GM18508 (cell line): ENCODE data around the gene OLAH.
"Not testable (repeated sequence)": the region's sequence is repeated elsewhere in the genome, so short reads cannot be mapped to it uniquely, and the experiment has no call there.

Experiments
- ATAC-seq: cut with Tn5 transposase; IDR thresholded peaks from one replicate; pipeline ENCODE4 v1.9.1; 2021; ENCODE audit warnings: moderate number of reproducible peaks; ENCODE audit not compliant: insufficient read depth, unreplicated experiment

Gene OLAH

GRCh38 chr10:15043674-15044073 is at the start of gene OLAH:
TSS of gene OLAH (plus strand) at chr10:15043943. CDS start at chr10:15047289, 3,346 bp downstream.
- no peak for ATAC-seq

DNA sequence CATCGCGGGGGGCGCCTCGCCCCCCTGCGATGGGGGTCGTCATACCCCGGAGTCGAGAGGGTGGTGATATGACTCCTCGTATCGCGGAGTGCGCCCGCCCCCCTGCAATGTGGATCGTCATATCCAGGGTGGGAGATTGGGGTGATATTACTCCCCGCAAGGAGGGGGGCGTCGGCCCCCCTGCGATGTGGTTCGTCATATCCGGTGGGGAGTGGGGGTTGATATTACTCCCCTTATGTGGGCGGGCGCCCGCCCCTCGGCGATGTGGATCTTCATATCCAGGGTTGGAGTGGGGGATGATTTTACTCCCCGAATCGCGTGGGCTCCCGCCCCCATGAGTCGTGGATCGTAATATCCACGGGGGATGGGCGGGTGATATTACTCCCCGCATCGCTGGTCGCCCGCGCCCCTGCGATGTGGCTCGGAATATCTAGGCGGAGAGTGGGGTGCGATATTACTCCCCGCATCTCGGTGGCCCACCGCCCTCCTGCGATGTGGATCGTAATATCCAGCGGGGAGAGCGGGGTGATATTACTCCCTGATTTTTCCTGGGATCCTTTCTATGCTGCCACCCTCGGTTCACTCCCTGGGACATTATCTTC is 47.7 kb upstream of the OLAH start:
- no peak for ATAC-seq

- not testable (repeated sequence) for ATAC-seq
Measured at GRCh38 chr10:15013530-15013929, 30.2 kb upstream of the OLAH start.

DNA sequence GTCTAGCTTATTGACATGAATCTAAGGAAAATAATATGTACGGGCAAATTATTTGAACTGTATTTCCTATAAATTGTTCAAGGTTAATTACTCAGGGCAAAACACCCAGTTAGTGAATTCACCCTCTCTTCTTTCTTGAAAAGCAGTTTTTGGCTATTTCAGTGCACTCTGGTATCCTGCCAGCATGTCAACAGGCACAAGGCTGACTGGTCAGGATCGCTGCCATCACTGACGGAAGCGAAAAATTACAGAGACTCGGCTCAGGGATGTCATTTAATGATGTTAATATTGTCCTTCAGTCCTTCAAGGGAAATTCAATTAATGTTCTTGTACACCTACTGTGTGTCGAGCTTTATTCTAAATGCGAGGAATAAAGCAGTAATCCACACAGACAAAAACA is 28.3 kb upstream of the OLAH start:
- ATAC-seq: no peak

DNA sequence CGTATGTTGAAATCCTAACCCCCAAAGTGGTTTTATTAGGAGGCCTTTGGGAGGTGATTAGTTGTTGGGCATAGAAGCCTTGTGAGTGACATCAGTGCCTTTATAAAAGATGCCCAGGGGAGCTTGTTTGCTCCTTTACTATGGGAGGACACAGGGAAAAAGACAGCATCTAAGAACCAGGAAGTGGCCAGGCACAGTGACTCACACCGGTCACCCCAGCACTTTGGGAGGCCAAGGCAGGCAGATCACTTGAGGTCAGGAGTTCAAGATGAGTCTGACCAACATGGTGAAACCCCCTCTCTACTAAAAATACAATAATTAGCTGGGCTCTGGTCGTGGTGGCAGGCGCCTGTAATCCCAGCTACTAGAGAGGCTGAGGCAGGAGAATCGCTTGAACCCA is 22.8 kb upstream of the OLAH start:
- ATAC-seq: not testable (repeated sequence)

GRCh38 chr10:15023079-15023478 is 20.7 kb upstream of the OLAH start:
- ATAC-seq: not testable (repeated sequence)

- not testable (repeated sequence) for ATAC-seq
Measured at GRCh38 chr10:15024017-15025004, 19.4 kb upstream of the OLAH start.

DNA sequence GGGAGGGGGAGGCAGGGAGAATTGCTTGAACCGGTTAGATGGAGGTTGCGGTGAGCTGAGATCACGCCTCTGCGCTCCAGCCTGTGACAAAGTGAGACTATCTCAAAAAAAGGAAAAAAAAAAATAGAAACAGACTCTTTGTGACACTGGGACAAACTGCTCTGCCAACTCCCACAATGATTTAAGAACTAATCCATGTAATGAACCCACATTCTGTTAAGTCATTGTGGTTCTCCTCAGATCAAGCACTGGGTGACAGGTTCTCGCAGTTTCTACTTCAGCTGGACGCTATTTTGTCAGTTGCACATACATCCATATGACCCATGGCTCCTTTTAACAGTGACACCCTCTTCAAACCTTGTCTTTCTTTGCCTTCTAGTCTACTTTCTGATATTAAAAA is 18.7 kb upstream of the OLAH start:
- not testable (repeated sequence) for ATAC-seq

DNA sequence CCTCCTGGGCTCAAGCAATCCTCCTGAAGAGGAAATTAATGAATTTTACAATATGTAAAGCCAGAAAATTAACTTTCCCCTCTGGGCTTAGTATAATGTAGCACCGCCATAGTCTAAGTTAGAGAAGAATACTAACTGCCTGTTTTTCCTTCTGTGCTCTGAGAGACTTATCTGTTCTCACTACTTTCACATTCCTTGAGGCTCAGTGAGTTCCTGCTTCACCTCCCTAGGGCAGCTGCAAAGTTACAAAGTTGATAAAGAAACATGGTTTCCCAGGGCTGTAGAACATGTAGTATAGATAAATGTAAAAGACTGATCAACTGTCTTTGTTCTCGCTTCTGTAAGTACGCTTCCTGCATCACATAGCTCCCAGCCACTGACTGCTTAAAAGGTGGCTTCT is 16.0 kb upstream of the OLAH start:
- no peak for ATAC-seq

DNA sequence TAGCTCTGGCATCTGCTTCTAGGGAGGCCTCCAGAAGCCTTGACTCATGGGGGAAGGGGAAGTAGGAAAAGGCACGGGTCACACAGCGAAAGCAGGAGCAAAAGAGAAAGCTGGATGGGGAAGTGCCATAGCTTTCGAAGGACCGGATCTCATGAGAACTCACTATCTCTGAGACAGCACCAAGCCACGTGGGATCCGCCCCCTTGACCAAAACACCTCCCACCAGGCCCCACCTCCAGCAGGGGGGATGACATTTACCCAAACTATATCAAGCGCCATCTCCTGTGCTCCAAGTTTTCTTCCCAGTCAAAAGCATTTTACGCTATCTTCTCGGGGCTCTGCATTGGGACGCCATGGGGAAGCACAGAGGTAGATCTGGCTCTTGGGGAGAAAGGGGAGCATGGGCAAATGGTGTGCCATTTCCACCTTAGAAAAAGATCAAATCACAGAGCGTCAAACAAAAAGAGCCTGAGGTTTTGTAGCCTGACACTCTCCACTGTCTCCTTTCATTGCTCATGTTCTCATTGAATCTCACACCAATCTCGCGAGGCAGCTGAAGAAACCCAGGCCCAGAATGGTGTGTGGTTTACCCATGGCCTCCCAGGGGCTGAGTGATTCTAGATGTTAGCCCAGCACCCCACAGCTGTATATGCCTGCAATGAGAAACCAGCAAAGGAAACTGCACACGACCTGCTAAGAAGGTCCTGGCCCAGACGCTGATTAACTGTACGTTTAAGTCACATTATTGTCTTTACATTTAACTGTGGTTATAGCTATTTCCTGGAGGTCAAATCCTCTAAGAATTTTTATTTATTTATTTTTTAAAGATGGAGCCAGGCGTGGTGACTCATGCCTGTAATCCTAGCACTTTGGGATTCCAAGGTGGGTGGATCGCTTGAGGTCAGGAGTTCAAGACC is 8.1 kb upstream of the OLAH start:
- no peak for ATAC-seq

GRCh38 chr10:15037691-15038090 is 6.1 kb upstream of the OLAH start:
- no peak for ATAC-seq

GRCh38 chr10:15038416-15038815 is 5.3 kb upstream of the OLAH start:
- ATAC-seq: no peak

DNA sequence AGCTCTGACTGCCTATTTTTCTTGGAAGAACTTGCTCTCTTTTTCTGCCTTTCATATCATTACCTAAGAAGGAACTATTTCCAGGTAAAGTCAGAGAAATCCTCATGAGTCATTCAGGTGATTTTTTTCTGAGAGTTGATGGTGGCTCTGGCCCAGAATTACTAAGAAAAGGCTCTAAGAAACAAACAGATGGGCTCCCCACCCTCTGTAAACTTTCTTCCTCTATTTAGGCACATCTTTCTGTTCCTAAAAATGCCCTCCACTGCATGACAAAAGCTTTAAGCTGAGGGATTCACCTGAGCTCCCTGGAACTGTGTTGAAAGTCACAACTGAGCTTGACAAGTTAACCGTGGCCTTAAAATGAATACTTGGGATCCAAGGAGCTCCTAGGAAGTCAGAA is 1.6 kb downstream of the OLAH start:
- ATAC-seq: no peak

DNA sequence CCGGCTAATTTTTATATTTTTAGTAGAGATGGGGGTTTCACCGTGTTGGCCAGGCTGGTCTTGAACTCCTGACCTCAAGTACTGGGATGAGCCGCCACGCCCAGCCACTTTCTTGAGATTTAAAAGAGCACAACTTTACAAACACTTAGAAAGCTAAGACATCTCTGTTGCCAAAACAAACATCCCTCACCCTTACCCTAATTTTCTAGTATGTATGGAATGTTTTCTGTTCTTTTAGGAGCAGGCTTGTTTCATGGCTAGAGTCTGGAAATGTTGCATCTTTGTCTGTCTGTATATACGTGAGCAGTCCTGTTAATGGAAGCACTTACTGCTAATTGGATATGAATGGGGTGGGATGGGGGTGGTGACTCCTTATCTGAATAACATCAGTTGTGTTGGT is 2.9 kb downstream of the OLAH start:
- no peak for ATAC-seq

DNA sequence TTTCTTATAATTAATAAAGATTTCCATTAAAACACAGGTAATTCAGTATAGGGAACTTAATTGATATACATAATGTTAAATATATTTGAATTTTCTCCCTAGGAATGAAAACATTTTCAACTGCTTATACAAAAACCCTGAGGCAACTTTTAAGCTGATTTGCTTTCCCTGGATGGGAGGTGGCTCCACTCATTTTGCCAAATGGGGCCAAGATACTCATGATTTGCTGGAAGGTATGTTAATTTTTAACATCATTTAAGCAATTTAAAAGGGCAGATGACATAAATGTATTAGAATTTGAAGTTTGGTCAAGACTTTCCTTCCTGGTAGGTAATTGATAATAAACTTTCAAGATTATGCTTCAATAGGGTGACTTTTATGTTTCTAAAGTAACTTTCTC is 5.8 kb downstream of the OLAH start:
- ATAC-seq: no peak

DNA sequence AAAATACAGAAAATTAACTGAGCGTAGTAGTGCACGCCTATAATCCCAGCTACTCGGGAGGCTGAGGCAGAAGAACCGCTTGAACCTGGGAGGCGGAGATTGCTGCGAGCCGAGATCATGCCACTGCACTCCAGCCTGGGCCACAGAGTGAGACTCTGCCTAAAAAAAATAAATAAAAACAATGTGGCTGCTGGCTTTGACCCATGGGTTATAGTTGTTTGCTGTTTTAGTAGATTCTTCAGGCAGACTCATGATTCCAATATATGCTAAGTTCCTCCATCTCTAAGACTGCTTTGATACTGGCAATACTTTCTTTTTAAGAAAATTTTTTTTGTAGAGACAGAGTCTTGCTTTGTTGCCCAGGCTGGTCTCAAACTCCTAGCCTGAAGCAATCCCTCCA is 8.4 kb downstream of the OLAH start:
- ATAC-seq: no peak

DNA sequence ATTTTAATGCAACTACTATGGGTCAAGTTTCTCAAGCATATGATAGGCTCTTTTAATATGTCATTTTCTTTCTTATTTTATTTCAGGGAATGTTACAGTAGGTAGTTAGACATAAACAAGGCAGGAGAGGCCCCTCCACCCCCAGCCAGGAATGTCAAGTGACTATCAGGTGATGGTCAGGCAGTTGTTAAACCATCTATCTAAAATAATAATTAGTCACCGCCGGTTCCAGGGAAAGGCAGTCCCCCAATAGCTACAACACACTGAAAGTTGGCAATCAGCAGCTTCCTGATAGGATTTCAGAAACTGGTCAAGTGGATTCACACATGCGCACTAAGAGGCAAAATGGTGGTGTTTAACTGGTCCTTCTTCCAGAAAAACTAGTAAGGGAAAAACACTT is 9.3 kb downstream of the OLAH start:
- ATAC-seq: no peak

DNA sequence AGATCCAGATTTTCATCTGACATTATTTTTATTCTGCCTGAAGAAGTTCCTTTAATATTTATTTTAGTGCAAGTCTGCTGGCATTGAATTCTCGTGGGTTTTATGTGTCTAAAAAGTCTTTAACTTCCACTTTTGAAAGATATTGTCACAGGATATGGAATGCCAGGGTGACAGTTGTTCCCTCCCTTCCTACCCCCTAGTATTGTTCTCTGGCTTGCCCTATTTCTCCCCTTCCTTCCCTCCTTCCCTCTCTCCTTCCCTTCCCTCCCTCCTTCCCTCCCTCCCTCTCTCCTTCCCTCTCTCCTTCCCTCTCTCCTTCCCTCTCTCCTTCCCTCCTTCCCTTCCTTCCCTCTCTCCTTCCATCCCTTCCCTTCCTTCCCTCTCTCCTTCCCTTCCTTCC is 14.9 kb downstream of the OLAH start:
- ATAC-seq: no peak

- no peak for ATAC-seq
Measured at GRCh38 chr10:15059914-15060313, 16.2 kb downstream of the OLAH start.

DNA sequence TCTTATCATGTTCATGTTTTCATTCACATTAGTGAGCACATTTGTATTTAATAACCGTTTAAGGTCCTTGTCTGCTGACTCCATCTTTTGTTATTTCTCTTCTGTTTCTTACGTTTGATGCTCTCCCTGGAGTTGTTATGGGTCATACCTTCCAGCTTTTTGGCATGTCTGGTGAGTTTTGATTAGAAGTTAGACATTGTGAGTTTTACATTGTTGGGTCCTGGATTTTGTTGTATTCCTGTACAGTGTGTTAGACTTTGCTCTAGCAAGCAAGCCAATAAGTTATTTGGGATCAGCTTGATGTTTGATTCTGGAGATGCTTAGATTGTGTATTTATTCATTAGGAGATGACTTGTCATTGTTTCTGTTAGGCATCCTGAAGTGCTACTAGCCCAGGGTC is 16.9 kb downstream of the OLAH start:
- no peak for ATAC-seq

DNA sequence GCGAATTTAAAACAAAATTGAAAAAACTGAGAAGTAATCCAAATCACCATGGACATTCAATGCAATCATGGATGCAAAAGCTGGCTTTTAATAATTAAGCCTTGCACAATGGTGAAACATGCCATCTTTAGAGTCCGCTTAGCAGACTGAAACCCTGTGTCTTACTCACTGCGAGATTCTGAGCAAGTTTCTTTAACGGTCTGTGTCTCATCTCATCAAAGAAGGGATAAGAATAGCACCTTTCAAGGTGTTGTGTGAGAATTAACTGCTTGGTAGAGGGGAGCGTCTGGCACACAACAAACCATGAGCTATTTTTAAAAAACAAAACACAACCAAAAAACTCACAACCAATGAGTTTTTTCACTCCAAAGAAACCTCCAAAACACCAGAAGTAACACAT is 23.4 kb downstream of the OLAH start:
- ATAC-seq: no peak
